ENCODE measurements around the gene SAMD4A.

The SAMD4A gene

DNA sequence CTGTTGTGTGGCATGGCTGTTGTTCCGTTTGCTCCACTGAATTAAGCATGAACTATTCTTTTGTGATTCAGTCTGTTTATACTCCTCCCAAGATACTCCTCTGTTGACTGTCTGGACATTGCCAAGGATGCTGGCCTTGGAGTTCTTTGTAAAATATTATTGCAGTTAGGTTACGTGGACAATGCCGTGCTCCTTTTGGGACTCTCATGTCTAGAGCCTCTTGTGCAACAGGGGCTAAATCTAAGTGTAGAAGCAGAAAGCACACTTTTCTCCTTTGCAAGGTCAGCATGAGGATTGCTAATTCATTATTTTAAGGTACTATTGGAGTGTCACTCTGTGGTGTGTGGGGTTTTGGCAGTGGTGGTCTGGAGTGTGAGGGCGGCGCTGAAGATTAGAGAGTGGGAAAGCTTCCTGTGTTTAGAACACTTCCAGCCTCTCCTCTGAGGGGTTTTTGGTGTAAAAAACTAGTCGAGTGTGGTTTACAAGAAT lies 125.4 kb downstream of the SAMD4A start:
- DNase-seq (ENCODE audit: low read depth, low spot score), result no peak
- H3K9ac ChIP-seq (ENCODE audit: insufficient read length), result no peak overlapping the region
- H3K27ac ChIP-seq, result no peak overlapping the region
- H3K4me3 ChIP-seq, result no peak overlapping the region
- no peaks in the 10 kb centered on the region for H3K36me3 ChIP-seq (ENCODE audit: insufficient read depth, low read length)
- no peak for TF ChIP-seq POLR2AphosphoS5 (IDR thresholded peaks at IDR 0.05; ENCODE audit: borderline replicate concordance, low read depth, low read length)
- TF ChIP-seq EZH2 (IDR thresholded peaks at IDR 0.05), result no peak
- TF ChIP-seq FOXP2 (optimal IDR thresholded peaks at IDR 0.05; ENCODE audit: control extremely low read depth, extremely low read length, insufficient read depth), result no peak
- no peaks in the 10 kb centered on the region for H3K9me3 ChIP-seq (ENCODE audit: low read depth, low read length)

DNA sequence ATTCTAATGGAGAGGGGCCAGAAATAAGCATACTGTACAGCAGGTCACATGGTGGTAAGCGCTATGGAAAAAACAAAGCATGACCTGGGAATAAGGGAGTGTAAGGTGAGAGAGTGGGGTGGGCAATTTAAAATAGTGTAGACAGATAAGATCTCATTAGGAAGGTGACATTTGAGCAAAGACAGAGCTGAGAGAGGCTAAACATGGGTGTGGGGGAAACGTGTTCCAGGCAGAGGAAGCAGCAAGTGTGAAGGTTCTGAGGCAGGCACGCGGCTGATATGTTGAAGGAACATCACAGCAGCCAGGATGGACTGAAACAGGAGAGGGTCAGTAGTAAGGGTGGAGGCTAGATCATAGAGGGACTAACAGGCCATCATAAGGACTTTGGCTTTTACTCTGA lies 126.8 kb downstream of the SAMD4A start:
- Histone ChIP-seq H3K4me3 (no peak overlapping the region), H3K27ac (no peak overlapping the region), H3K36me3 (ENCODE audit: insufficient read depth, low read length) (no peaks in the 10 kb centered on the region), H3K9ac (ENCODE audit: insufficient read length) (no peak overlapping the region), H3K9me3 (ENCODE audit: low read depth, low read length) (no peaks in the 10 kb centered on the region)
- DNase-seq (ENCODE audit: low read depth, low spot score), result no peak
- TF ChIP-seq FOXP2 (optimal IDR thresholded peaks at IDR 0.05; ENCODE audit: control extremely low read depth, extremely low read length, insufficient read depth) (no peak), POLR2AphosphoS5 (IDR thresholded peaks at IDR 0.05; ENCODE audit: borderline replicate concordance, low read depth, low read length) (no peak), EZH2 (IDR thresholded peaks at IDR 0.05) (no peak)

DNA sequence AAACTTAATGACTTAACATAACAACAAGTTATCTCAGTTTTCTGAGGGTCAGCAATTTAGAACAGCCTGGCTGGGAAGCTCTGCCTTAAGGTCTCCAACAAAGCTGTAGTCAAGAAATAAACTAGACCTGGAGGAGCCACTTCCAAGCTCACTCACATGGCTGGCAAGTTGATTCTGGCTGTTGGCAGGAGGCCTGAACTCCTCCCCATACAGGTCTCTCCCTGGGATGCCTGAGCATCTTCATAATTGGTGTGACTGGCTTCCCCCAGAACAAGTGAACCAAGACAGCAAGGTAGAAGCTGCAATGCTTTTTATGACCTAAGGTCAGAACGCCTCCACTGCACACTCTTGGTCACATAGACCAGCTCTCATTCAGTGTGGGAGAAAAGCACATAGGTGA lies 128.3 kb downstream of the SAMD4A start:
- no peak overlapping the region for H3K27ac ChIP-seq
- H3K9me3 ChIP-seq (ENCODE audit: low read depth, low read length), result no peaks in the 10 kb centered on the region
- no peaks in the 10 kb centered on the region for H3K36me3 ChIP-seq (ENCODE audit: insufficient read depth, low read length)
- no peak overlapping the region for H3K4me3 ChIP-seq
- no peak overlapping the region for H3K9ac ChIP-seq (ENCODE audit: insufficient read length)
- no peak for DNase-seq (ENCODE audit: low read depth, low spot score)
- TF ChIP-seq FOXP2 (optimal IDR thresholded peaks at IDR 0.05; ENCODE audit: control extremely low read depth, extremely low read length, insufficient read depth) (no peak), EZH2 (IDR thresholded peaks at IDR 0.05) (no peak), POLR2AphosphoS5 (IDR thresholded peaks at IDR 0.05; ENCODE audit: borderline replicate concordance, low read depth, low read length) (no peak)

DNA sequence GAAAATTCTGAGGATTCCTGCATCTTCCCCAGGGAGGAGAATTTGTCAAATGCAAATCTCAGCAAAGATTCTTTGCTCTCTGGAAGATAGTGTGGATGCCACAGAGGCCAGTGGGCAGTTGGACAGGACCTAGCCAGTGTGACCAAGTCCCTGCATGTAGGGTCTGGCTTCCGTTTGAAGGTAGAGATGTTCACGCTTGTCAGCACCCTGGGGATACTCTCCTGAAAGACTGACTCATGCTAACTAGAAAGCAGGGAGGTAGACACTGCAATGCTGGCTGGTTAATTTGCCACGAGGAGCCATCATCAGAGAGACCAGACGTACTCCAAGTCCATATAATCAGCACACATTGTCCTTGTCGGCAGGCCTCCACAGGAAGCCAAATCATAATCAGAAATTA lies 130.1 kb downstream of the SAMD4A start:
- Histone ChIP-seq H3K9ac (ENCODE audit: insufficient read length) (no peak overlapping the region), H3K27ac (no peak overlapping the region), H3K36me3 (ENCODE audit: insufficient read depth, low read length) (no peaks in the 10 kb centered on the region), H3K9me3 (ENCODE audit: low read depth, low read length) (no peaks in the 10 kb centered on the region), H3K4me3 (no peak overlapping the region)
- no peak for TF ChIP-seq FOXP2 (optimal IDR thresholded peaks at IDR 0.05; ENCODE audit: control extremely low read depth, extremely low read length, insufficient read depth)
- no peak for TF ChIP-seq POLR2AphosphoS5 (IDR thresholded peaks at IDR 0.05; ENCODE audit: borderline replicate concordance, low read depth, low read length)
- TF ChIP-seq EZH2 (IDR thresholded peaks at IDR 0.05), result no peak
- no peak for DNase-seq (ENCODE audit: low read depth, low spot score)

DNA sequence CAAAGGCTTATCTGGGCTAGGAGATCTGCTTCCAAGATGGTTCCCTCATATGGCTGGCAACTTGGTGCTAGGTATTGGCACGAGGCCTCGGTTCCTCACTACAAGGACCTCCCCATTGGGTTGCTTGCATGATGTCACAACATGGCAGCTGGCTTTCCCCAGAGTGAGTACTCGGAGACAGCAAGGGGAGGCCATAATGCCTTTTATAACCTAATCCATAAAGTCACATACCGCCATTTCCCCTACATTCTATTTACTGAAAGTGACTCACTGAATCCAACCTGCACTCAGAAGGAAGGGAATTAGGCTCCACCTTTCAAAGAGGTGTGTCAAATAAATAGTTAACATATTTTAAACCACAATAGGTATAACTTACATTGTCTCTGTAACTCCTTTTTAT lies 130.9 kb downstream of the SAMD4A start:
- Histone ChIP-seq H3K4me3 (no peak overlapping the region), H3K9me3 (ENCODE audit: low read depth, low read length) (no peaks in the 10 kb centered on the region), H3K9ac (ENCODE audit: insufficient read length) (no peak overlapping the region), H3K36me3 (ENCODE audit: insufficient read depth, low read length) (no peaks in the 10 kb centered on the region), H3K27ac (no peak overlapping the region)
- DNase-seq (ENCODE audit: low read depth, low spot score), result no peak
- TF ChIP-seq FOXP2 (optimal IDR thresholded peaks at IDR 0.05; ENCODE audit: control extremely low read depth, extremely low read length, insufficient read depth) (no peak), POLR2AphosphoS5 (IDR thresholded peaks at IDR 0.05; ENCODE audit: borderline replicate concordance, low read depth, low read length) (no peak), EZH2 (IDR thresholded peaks at IDR 0.05) (no peak)

DNA sequence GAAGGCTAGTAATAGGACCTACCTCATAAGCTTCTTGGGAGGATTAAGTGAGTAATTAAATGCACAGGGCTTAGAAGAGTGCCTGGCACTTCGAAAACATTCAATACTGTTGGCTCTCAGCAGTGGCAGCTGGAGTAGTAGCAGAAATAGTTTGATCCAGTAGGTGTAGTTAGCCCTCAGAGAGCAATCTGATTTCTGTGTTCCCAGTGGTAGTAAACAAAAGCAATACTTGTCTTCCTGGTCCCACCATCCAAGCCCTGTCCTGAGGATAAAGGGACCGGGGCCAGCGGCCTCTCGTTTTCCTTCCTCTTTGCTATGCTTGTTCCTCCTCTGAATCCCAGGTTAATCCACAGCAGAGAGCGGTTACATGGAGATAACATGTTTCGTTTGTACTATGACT lies 131.6 kb downstream of the SAMD4A start:
- H3K9ac ChIP-seq (ENCODE audit: insufficient read length), result no peak overlapping the region
- no peaks in the 10 kb centered on the region for H3K9me3 ChIP-seq (ENCODE audit: low read depth, low read length)
- H3K36me3 ChIP-seq (ENCODE audit: insufficient read depth, low read length), result no peaks in the 10 kb centered on the region
- no peak overlapping the region for H3K27ac ChIP-seq
- no peak overlapping the region for H3K4me3 ChIP-seq
- DNase-seq (ENCODE audit: low read depth, low spot score), result no peak
- TF ChIP-seq EZH2 (IDR thresholded peaks at IDR 0.05) (no peak), FOXP2 (optimal IDR thresholded peaks at IDR 0.05; ENCODE audit: control extremely low read depth, extremely low read length, insufficient read depth) (no peak), POLR2AphosphoS5 (IDR thresholded peaks at IDR 0.05; ENCODE audit: borderline replicate concordance, low read depth, low read length) (no peak)

DNA sequence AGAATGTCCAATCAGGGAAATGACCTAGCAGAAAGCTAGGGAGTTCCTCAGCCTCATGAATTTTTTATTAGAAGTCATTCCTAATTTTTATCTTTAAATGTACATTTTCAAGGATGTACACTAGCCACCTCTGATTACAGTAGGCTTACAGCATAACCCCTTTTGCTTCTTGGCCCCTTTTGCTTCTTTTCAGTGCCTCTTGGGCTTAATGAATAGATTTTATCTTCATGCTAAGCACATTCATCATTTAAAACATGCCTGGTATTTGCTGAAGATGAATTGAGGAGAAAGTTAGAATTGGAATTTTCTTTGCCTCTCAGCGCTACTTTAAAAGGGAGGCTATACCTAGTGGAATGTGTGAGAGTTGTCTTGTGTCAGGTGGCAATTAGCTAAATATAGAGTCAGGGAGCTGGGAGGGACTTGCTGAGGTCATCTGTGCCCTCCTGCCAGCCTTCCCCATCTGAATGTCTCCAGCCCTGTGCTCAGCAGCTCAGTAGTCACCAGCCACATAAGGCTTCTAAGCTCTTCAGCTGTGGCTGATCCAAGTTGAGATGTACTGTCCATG lies 132.1 kb downstream of the SAMD4A start:
- no peaks in the 10 kb centered on the region for H3K9me3 ChIP-seq (ENCODE audit: low read depth, low read length)
- no peaks in the 10 kb centered on the region for H3K36me3 ChIP-seq (ENCODE audit: insufficient read depth, low read length)
- no peak overlapping the region for H3K9ac ChIP-seq (ENCODE audit: insufficient read length)
- no peak for DNase-seq (ENCODE audit: low read depth, low spot score)
- H3K4me3 ChIP-seq, result no peak overlapping the region
- TF ChIP-seq POLR2AphosphoS5 (IDR thresholded peaks at IDR 0.05; ENCODE audit: borderline replicate concordance, low read depth, low read length), result no peak
- no peak for TF ChIP-seq EZH2 (IDR thresholded peaks at IDR 0.05)
- no peak for TF ChIP-seq FOXP2 (optimal IDR thresholded peaks at IDR 0.05; ENCODE audit: control extremely low read depth, extremely low read length, insufficient read depth)
- no peak overlapping the region for H3K27ac ChIP-seq

DNA sequence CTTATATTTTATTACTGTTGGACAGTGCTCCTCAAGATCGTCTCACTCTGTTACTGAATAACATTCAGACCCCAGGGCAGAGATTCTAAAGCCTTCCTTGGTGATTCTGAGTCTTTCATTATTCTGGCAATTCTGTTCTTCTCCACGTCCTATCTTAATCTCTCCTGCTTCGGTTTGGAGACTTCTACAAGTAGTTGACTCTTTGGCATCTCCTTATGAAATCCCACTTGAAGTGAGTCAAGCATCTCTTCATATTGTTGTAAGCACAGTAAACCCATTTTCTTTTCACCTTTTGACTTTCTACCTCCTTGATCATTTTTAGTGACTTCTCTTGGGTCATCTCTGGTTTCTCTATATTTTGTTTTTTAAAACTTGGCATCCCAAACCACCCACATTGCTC lies 132.8 kb downstream of the SAMD4A start:
- Histone ChIP-seq H3K9me3 (ENCODE audit: low read depth, low read length) (no peaks in the 10 kb centered on the region), H3K36me3 (ENCODE audit: insufficient read depth, low read length) (no peaks in the 10 kb centered on the region), H3K27ac (no peak overlapping the region), H3K9ac (ENCODE audit: insufficient read length) (no peak overlapping the region), H3K4me3 (no peak overlapping the region)
- no peak for DNase-seq (ENCODE audit: low read depth, low spot score)
- no peak for TF ChIP-seq POLR2AphosphoS5 (IDR thresholded peaks at IDR 0.05; ENCODE audit: borderline replicate concordance, low read depth, low read length)
- TF ChIP-seq EZH2 (IDR thresholded peaks at IDR 0.05), result no peak
- TF ChIP-seq FOXP2 (optimal IDR thresholded peaks at IDR 0.05; ENCODE audit: control extremely low read depth, extremely low read length, insufficient read depth), result no peak

GRCh38 chr14:54700717-54701116 lies 133.8 kb downstream of the SAMD4A start:
- TF ChIP-seq POLR2AphosphoS5 (IDR thresholded peaks at IDR 0.05; ENCODE audit: borderline replicate concordance, low read depth, low read length), result no peak
- no peak for TF ChIP-seq EZH2 (IDR thresholded peaks at IDR 0.05)
- TF ChIP-seq FOXP2 (optimal IDR thresholded peaks at IDR 0.05; ENCODE audit: control extremely low read depth, extremely low read length, insufficient read depth), result no peak
- DNase-seq (ENCODE audit: low read depth, low spot score), result no peak
- Histone ChIP-seq H3K9ac (ENCODE audit: insufficient read length) (no peak overlapping the region), H3K36me3 (ENCODE audit: insufficient read depth, low read length) (no peaks in the 10 kb centered on the region), H3K9me3 (ENCODE audit: low read depth, low read length) (no peaks in the 10 kb centered on the region), H3K27ac (no peak overlapping the region), H3K4me3 (no peak overlapping the region)
